GM21360 (cell line): ENCODE results near the gene WFDC11.

ENCODE experiments used
- ATAC-seq: cut with Tn5 transposase; IDR thresholded peaks from one replicate; pipeline ENCODE4 v1.9.1; 2021; ENCODE audit warnings: mild to moderate bottlenecking, moderate library complexity; ENCODE audit not compliant: unreplicated experiment

Gene WFDC11

GRCh38 chr20:45629496-45630100 lies 40.4 kb downstream of the WFDC11 start, which contains the start of gene WFDC10A:
TSS of gene WFDC10A (plus strand) at chr20:45629739. CDS start at chr20:45629814, 75 bp downstream.
- no peak for ATAC-seq

GRCh38 chr20:45626540-45626939 lies 43.5 kb downstream of the WFDC11 start:
- ATAC-seq, result no peak

GRCh38 chr20:45621593-45621992 lies 48.4 kb downstream of the WFDC11 start:
- no peak for ATAC-seq

- ATAC-seq, result no peak
Measured at GRCh38 chr20:45617591-45617990, 52.4 kb downstream of the WFDC11 start.

GRCh38 chr20:45612314-45612713 lies 57.7 kb downstream of the WFDC11 start:
- no peak for ATAC-seq

- ATAC-seq, result no peak
Measured at GRCh38 chr20:45611054-45611453, 59.0 kb downstream of the WFDC11 start.

- ATAC-seq, result no peak
Measured at GRCh38 chr20:45607810-45608209, 62.2 kb downstream of the WFDC11 start.
